HG03108 (cell line): Measurements from ENCODE around the gene CCSER1.
"Not testable (repeated sequence)": the region's sequence is repeated elsewhere in the genome, so short reads cannot be mapped to it uniquely, and the experiment has no call there.

Experiments
- ATAC-seq: cut with Tn5 transposase; IDR thresholded peaks from one replicate; pipeline ENCODE4 v1.9.1; 2021; ENCODE audit warnings: moderate library complexity; ENCODE audit not compliant: unreplicated experiment

The CCSER1 gene

GRCh38 chr4:90996813-90997212 is 869.6 kb downstream of the CCSER1 start:
- ATAC-seq = no peak

GRCh38 chr4:91015861-91016260 is 888.7 kb downstream of the CCSER1 start:
- ATAC-seq = no peak

GRCh38 chr4:91019513-91019912 is 892.3 kb downstream of the CCSER1 start:
- ATAC-seq = no peak

- no peak for ATAC-seq
These were observed 898.3 kb downstream of the CCSER1 start for GRCh38 chr4:91025241-91026148.

- no peak for ATAC-seq
These were observed 901.0 kb downstream of the CCSER1 start for GRCh38 chr4:91028228-91028627.

- no peak for ATAC-seq
These were observed 904.6 kb downstream of the CCSER1 start for GRCh38 chr4:91031761-91032160.

- ATAC-seq = no peak
These were observed 905.7 kb downstream of the CCSER1 start for GRCh38 chr4:91032725-91033445.

- no peak for ATAC-seq
These were observed 908.1 kb downstream of the CCSER1 start for GRCh38 chr4:91035276-91035675.

- ATAC-seq = no peak
These were observed 910.8 kb downstream of the CCSER1 start for GRCh38 chr4:91037951-91038350.

- no peak for ATAC-seq
These were observed 930.7 kb downstream of the CCSER1 start for GRCh38 chr4:91057871-91058270.

- ATAC-seq = no peak
These were observed 931.2 kb downstream of the CCSER1 start for GRCh38 chr4:91058345-91058744.

GRCh38 chr4:91064157-91064853 is 937.1 kb downstream of the CCSER1 start:
- ATAC-seq = no peak

GRCh38 chr4:91065117-91065516 is 937.9 kb downstream of the CCSER1 start:
- no peak for ATAC-seq

- no peak for ATAC-seq
These were observed 943.5 kb downstream of the CCSER1 start for GRCh38 chr4:91070736-91071135.

- no peak for ATAC-seq
These were observed 949.0 kb downstream of the CCSER1 start for GRCh38 chr4:91076147-91076546.

- no peak for ATAC-seq
These were observed 958.8 kb downstream of the CCSER1 start for GRCh38 chr4:91085961-91086360.

- ATAC-seq = no peak
These were observed 960.5 kb downstream of the CCSER1 start for GRCh38 chr4:91087743-91088142.

- ATAC-seq = no peak
These were observed 962.0 kb downstream of the CCSER1 start for GRCh38 chr4:91089178-91089577.

- ATAC-seq = no peak
These were observed 965.3 kb downstream of the CCSER1 start for GRCh38 chr4:91092398-91092980.

- ATAC-seq = not testable (repeated sequence)
These were observed 967.0 kb downstream of the CCSER1 start for GRCh38 chr4:91094220-91094619.

GRCh38 chr4:91099666-91100065 is 972.5 kb downstream of the CCSER1 start:
- no peak for ATAC-seq
